CD8-positive, alpha-beta memory T cell (primary cell): ENCODE measurements around the gene HEATR5A. TPM values are rescaled to one million over a fixed set of nuclear protein-coding genes. Genes with fewer than 3 reads are reported as not detected.
"Not testable (repeated sequence)": the region's sequence is repeated elsewhere in the genome, so short reads cannot be mapped to it uniquely, and the experiment has no call there.

Experiments used
- CTCF ChIA-PET: fragments of 350-600 bp; sonication (Branson Sonifier 250); formaldehyde crosslinking; loops from one replicate; lab custom pipeline; 2021; ENCODE audit warnings: antibody characterized with exemption; lab: Charles Lee
- POLR2A ChIA-PET: fragments of 350-600 bp; sonication (Branson Sonifier 250); formaldehyde crosslinking; loops from one replicate; lab custom pipeline; 2021; ENCODE audit warnings: antibody characterized with exemption; lab: Charles Lee
- DNase-seq, 5 donors: peaks; one replicate each; pipeline versions ENCODE4 v3.0.0 to v3.0.0-alpha.2; 2020 to 2022; ENCODE audit warnings: mixed read lengths in 1 of 5
- H3K27ac ChIP-seq: one replicate; pipeline ENCODE4 v1.7.0; 2013; ENCODE audit warnings: low read depth, mild to moderate bottlenecking, low read length, moderate library complexity
- H3K27me3 ChIP-seq: 2 replicates; pipeline ENCODE4 v1.7.0; 2013; ENCODE audit warnings: low read length, mild to moderate bottlenecking; ENCODE audit not compliant: insufficient read depth, poor library complexity, severe bottlenecking
- H3K36me3 ChIP-seq: 2 replicates; pipeline ENCODE4 v1.7.0; 2013; ENCODE audit warnings: mild to moderate bottlenecking, low read length, moderate library complexity; ENCODE audit not compliant: insufficient read depth
- H3K4me1 ChIP-seq: 2 replicates; pipeline ENCODE4 v1.7.0; 2013; ENCODE audit warnings: mild to moderate bottlenecking, low read length, moderate library complexity; ENCODE audit not compliant: insufficient read depth
- H3K4me3 ChIP-seq: 2 replicates; pipeline ENCODE4 v1.7.0; 2013; ENCODE audit warnings: mild to moderate bottlenecking, low read length
- H3K9me3 ChIP-seq: 2 replicates; pipeline ENCODE4 v1.7.0; 2013; ENCODE audit warnings: mild to moderate bottlenecking, low read length
- H3K27ac Mint-ChIP-seq, 8 donors: one replicate each; pipeline ENCODE4 v1.8.0; 2020 to 2021; ENCODE audit warnings: mixed read lengths in 8 of 8, mild to moderate bottlenecking in 6 of 8, inconsistent platforms in 3 of 8, moderate library complexity in 3 of 8
- H3K27me3 Mint-ChIP-seq, 2 donors: one replicate each; pipeline ENCODE4 v1.8.0; 2020 to 2021; ENCODE audit warnings: mixed read lengths in 2 of 2, mild to moderate bottlenecking in 1 of 2, moderate library complexity in 1 of 2
- H3K36me3 Mint-ChIP-seq, 3 donors: one replicate each; pipeline ENCODE4 v1.8.0; 2020 to 2021; ENCODE audit warnings: mixed read lengths in 3 of 3, inconsistent platforms in 1 of 3, mild to moderate bottlenecking in 1 of 3
- H3K4me1 Mint-ChIP-seq, 3 donors: one replicate each; pipeline ENCODE4 v1.8.0; 2020 to 2021; ENCODE audit warnings: mixed read lengths in 3 of 3, inconsistent platforms in 1 of 3, mild to moderate bottlenecking in 1 of 3
- H3K4me3 Mint-ChIP-seq, 7 donors: one replicate each; pipeline ENCODE4 v1.8.0; 2020 to 2021; ENCODE audit warnings: mixed read lengths in 7 of 7, mild to moderate bottlenecking in 6 of 7, moderate library complexity in 4 of 7, inconsistent platforms in 2 of 7
- H3K9me3 Mint-ChIP-seq, 5 donors: one replicate each; pipeline ENCODE4 v1.8.0; 2020 to 2022; ENCODE audit warnings: mixed read lengths in 5 of 5, mild to moderate bottlenecking in 3 of 5, moderate library complexity in 2 of 5, inconsistent platforms in 1 of 5
- polyA plus RNA-seq: library from polyadenylated mRNA; unstranded; fragments of 300-500 nt; fragmentation: Illumina TruSeq; gene quantifications from one replicate; pipeline ENCODE4 v1.2.3, GENCODE V29; 2021
- total RNA-seq, 2 experiments: library from RNA; stranded (reverse); gene quantifications; one replicate each; pipeline ENCODE4 v1.2.3, GENCODE V29; 2021

Gene HEATR5A
- total and polyA plus RNA-seq, 3 experiments from 2014 or later: 6.1 to 13.8 (median 12.7) TPM

DNA sequence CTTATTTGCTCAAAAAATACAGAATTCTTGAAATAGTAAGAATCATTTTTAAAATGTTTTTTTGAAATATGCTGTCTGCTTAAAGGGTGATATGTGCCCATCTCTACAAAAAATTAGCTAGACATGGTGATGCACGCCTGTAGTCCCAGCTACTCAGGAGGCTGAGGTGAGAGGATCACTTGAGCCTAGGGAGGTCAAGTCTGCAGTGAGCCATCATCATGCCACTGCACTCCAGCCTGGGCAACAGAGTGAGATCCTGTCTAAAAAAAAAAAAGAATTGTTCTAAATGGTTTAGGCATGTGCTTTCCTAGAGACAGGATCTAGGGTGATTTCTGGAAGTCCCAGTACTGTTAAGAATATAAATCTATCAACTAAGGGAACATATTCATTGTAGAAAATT, 137.2 kb downstream of the HEATR5A start:
- Mint-ChIP-seq H3K4me1 (no peaks in the 10 kb centered on the region), H3K36me3 (peaks cover 0 to 3% (median 0%) of the 10 kb centered on the region in 3 donors), H3K27me3 (no peaks in the 10 kb centered on the region), H3K4me3 (no peak overlapping the region), H3K27ac (no peak overlapping the region), H3K9me3 (no peaks in the 10 kb centered on the region)
- Histone ChIP-seq H3K27ac (no peak overlapping the region), H3K27me3 (no peaks in the 10 kb centered on the region), H3K9me3 (no peaks in the 10 kb centered on the region), H3K4me3 (no peak overlapping the region), H3K36me3 (no peaks in the 10 kb centered on the region), H3K4me1 (no peaks in the 10 kb centered on the region)
- CTCF ChIA-PET: no interaction called here
- no peak for DNase-seq
- POLR2A ChIA-PET: no interaction called here

DNA sequence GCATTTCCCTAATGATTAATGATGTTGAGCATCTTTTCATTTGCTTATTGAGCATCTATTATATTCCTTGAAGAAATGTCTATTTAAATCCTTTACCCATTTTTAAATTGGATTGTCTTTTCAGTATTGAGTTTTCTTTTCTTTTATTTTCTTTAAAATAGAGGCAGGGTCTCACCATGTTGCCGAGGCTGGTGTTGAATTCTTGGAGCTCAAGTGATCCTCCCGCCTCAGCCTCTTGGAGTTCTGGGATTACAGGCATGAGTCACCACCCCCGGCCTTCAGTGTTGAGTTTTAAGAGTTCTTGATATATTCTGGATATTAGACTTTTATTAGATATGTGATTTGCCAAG, 139.5 kb downstream of the HEATR5A start:
- H3K27me3 ChIP-seq: no peaks in the 10 kb centered on the region
- Mint-ChIP-seq H3K4me3 (no peak overlapping the region), H3K36me3 (peaks cover 0 to 3% (median 0%) of the 10 kb centered on the region in 3 donors), H3K4me1 (no peaks in the 10 kb centered on the region), H3K9me3 (peaks cover 0 to 3% (median 2%) of the 10 kb centered on the region in 5 donors), H3K27ac (no peak overlapping the region), H3K27me3 (no peaks in the 10 kb centered on the region)
- CTCF ChIA-PET: no interaction called here
- DNase-seq: no peak
- H3K36me3 ChIP-seq: no peaks in the 10 kb centered on the region
- no peak overlapping the region for H3K27ac ChIP-seq
- no peaks in the 10 kb centered on the region for H3K4me1 ChIP-seq
- H3K4me3 ChIP-seq: no peak overlapping the region
- H3K9me3 ChIP-seq: no peaks in the 10 kb centered on the region
- POLR2A ChIA-PET: no interaction called here

DNA sequence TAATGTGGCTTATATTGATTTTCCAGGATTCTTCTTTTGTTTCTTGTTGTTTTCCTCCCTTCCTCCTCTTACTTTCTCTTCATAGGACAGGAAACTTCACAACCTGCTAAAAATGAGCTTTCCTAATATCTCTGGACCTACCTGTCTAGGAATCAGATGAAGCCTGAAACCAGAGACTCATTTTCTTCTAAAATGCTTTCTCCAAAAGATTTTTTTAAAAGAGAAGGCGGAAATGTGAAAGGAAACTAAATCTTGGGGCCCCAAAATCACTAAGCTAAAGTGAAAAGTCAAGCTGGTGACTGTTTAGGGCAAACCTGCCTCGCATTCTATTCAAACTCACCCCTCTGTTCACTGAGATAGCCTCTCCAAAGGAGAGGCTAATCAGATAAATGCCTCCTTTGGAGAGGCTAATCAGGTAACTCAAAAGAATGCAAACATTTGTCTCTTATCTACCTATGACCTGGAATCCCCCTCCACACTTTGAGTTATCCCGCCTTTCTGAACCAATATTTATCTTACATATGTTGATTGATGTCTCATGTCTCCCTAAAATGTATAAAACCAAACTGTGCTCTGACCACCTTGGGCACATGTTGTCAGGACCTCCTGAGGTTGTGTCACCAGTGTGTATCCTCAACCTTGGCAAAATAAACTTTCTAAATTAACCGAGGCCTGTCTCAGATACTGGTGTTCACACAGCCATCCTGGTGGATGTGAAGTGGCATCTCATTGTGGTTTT, 140.0 kb downstream of the HEATR5A start:
- H3K9me3 Mint-ChIP-seq: peaks cover 0 to 3% (median 2%) of the 10 kb centered on the region in 5 donors
- H3K9me3 ChIP-seq: no peaks in the 10 kb centered on the region
- no peaks in the 10 kb centered on the region for H3K36me3 ChIP-seq
- H3K27me3 Mint-ChIP-seq: no peaks in the 10 kb centered on the region
- H3K27ac Mint-ChIP-seq: no peak overlapping the region
- POLR2A ChIA-PET: interaction anchor here (0.6 kb wide), 1 partner anchor 18 kb away, joined by 3 read pairs; no protein-coding TSS in a partner anchor
- H3K27me3 ChIP-seq: no peaks in the 10 kb centered on the region
- no peak overlapping the region for H3K27ac ChIP-seq
- no peak for DNase-seq
- peaks cover 0 to 3% (median 0%) of the 10 kb centered on the region in 3 donors for H3K36me3 Mint-ChIP-seq
- H3K4me3 ChIP-seq: no peak overlapping the region
- CTCF ChIA-PET: no interaction called here
- no peak overlapping the region for H3K4me3 Mint-ChIP-seq
- H3K4me1 Mint-ChIP-seq: no peaks in the 10 kb centered on the region
- no peaks in the 10 kb centered on the region for H3K4me1 ChIP-seq

DNA sequence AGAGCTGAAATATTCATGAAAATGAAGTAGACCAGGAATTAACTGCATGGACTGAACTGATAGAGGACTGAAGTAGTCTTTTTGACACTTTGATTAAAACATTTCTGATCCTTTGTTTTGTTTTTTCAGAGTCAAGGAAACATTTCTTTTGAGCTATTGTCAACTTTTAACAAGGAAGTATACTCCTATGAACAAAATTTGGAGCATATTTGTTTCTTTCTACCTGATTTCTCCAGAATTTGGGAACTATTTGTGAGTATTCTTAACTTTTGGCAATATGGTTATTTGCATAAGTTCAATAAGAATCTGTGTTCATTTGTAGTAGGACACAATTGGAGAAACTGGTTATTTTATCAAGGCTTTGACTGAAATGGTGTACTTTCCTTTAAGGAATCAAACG, 141.5 kb downstream of the HEATR5A start:
- CTCF ChIA-PET: no interaction called here
- no peak overlapping the region for H3K4me3 Mint-ChIP-seq
- peaks cover 0 to 3% (median 0%) of the 10 kb centered on the region in 3 donors for H3K36me3 Mint-ChIP-seq
- no peaks in the 10 kb centered on the region for H3K36me3 ChIP-seq
- no peaks in the 10 kb centered on the region for H3K27me3 ChIP-seq
- H3K4me1 ChIP-seq: no peaks in the 10 kb centered on the region
- H3K27ac ChIP-seq: no peak overlapping the region
- H3K9me3 ChIP-seq: no peaks in the 10 kb centered on the region
- H3K4me1 Mint-ChIP-seq: peaks cover 0 to 4% (median 0%) of the 10 kb centered on the region in 3 donors
- no peak for DNase-seq
- peaks cover 0 to 1% of the 10 kb centered on the region in 2 donors for H3K27me3 Mint-ChIP-seq
- POLR2A ChIA-PET: no interaction called here
- H3K9me3 Mint-ChIP-seq: peaks cover 0 to 3% (median 2%) of the 10 kb centered on the region in 5 donors
- no peak overlapping the region for H3K4me3 ChIP-seq
- no peak overlapping the region for H3K27ac Mint-ChIP-seq

DNA sequence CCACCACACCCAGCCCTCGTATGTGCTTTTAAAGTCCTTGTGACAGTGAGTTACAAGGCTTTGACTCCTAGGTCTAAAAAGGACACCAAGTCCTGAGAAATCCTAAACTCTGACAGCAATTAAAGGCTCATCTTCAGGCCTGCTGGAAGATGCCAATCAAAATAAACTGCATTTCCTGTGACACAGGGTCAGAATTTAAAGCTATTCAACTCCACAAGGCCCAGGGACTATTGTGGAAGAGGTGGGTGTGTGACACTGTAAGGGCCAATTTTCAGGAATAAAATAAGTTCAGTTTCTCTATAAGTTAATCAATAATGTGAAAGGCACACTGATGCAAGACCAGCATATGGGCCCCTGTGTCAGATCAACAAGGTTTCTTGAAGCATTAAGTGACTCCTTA, 143.3 kb downstream of the HEATR5A start:
- CTCF ChIA-PET: no interaction called here
- no peak for DNase-seq
- Histone ChIP-seq H3K4me1 (no peaks in the 10 kb centered on the region), H3K9me3 (no peaks in the 10 kb centered on the region), H3K27me3 (no peaks in the 10 kb centered on the region), H3K27ac (no peak overlapping the region), H3K4me3 (no peak overlapping the region), H3K36me3 (no peaks in the 10 kb centered on the region)
- H3K4me3 Mint-ChIP-seq: no peak overlapping the region
- peaks cover 0 to 3% of the 10 kb centered on the region in 2 donors for H3K27me3 Mint-ChIP-seq
- H3K9me3 Mint-ChIP-seq: peaks cover 0 to 3% (median 2%) of the 10 kb centered on the region in 5 donors
- no peak overlapping the region for H3K27ac Mint-ChIP-seq
- POLR2A ChIA-PET: no interaction called here
- peaks cover 1 to 9% (median 4%) of the 10 kb centered on the region in 3 donors for H3K4me1 Mint-ChIP-seq
- peaks cover 0 to 3% (median 0%) of the 10 kb centered on the region in 3 donors for H3K36me3 Mint-ChIP-seq

DNA sequence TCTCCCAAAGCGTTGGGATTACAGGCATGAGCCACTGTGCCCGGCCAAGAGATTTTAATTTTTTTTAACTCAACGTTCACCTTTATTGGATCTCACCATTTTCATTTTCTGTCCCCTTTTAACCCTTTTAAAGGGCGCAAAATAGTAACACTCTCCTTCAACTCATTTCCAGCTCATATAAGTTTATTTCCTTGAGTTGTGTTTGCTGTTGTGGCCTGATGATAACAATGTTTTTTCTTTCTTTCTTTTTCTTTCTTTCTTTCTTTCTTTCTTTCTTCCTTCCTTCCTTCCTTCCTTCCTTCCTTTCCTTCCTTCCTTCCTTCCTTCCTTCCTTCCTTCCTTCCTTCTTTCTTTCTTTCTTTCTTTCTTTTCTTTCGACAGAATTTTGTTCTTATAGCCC, 143.9 kb downstream of the HEATR5A start:
- CTCF ChIA-PET, H3K27me3 ChIP-seq, H3K36me3 ChIP-seq, POLR2A ChIA-PET, H3K27ac Mint-ChIP-seq, H3K4me3 ChIP-seq, H3K4me3 Mint-ChIP-seq, H3K9me3 Mint-ChIP-seq, H3K27me3 Mint-ChIP-seq, H3K4me1 ChIP-seq, DNase-seq, H3K27ac ChIP-seq, H3K36me3 Mint-ChIP-seq, H3K9me3 ChIP-seq, H3K4me1 Mint-ChIP-seq: not testable (repeated sequence)

DNA sequence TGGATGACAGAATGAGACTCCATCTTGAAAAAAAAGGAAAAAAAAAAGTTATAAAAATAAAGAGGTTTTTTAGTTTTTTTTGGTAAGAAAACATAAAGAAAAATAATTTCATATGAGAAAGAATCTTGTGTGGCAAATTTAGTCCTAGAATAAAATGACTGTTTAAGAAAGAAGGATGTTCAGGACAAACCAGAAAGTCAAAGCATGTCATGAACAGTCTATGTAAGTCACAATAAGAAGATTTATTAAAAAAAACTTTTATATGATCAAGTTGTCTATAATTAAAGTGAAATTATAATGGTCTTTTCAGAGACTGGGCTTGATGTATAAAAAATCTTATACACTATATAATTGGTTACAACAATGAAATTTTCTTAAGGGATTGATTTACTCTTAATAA, 144.6 kb downstream of the HEATR5A start:
- H3K9me3 Mint-ChIP-seq: peaks cover 0 to 3% (median 2%) of the 10 kb centered on the region in 5 donors
- H3K4me1 Mint-ChIP-seq: peaks cover 1 to 9% (median 4%) of the 10 kb centered on the region in 3 donors
- H3K4me3 Mint-ChIP-seq: no peak overlapping the region
- Histone ChIP-seq H3K4me3 (no peak overlapping the region), H3K27me3 (no peaks in the 10 kb centered on the region), H3K36me3 (no peaks in the 10 kb centered on the region), H3K4me1 (no peaks in the 10 kb centered on the region), H3K27ac (no peak overlapping the region), H3K9me3 (no peaks in the 10 kb centered on the region)
- POLR2A ChIA-PET: no interaction called here
- peaks cover 0 to 3% (median 0%) of the 10 kb centered on the region in 3 donors for H3K36me3 Mint-ChIP-seq
- no peak overlapping the region for H3K27ac Mint-ChIP-seq
- no peak for DNase-seq
- CTCF ChIA-PET: no interaction called here
- H3K27me3 Mint-ChIP-seq: peaks cover 0 to 3% of the 10 kb centered on the region in 2 donors

DNA sequence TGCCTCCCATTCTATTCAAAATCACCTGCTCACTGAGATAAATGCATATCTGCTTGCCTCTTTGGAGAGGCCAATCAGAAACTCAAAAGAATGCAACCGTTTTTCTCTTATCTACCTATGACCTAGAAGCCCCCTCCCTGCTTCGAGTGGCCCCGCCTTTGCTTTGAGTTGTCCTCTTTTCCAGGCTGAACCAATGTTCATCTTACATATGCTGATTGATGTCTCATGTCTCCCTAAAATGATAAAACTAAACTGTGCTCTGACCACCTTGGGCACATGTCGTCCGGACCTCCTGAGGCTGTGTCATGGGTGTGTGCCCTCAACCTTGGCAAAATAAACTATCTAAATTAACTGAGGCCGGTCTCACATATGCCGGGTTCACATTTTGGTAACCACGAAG, 148.7 kb downstream of the HEATR5A start:
- Histone ChIP-seq H3K27me3 (no peaks in the 10 kb centered on the region), H3K9me3 (no peaks in the 10 kb centered on the region), H3K27ac (no peak overlapping the region), H3K4me1 (no peaks in the 10 kb centered on the region), H3K4me3 (no peak overlapping the region), H3K36me3 (no peaks in the 10 kb centered on the region)
- Mint-ChIP-seq H3K27ac (no peak overlapping the region), H3K9me3 (peaks cover 0 to 5% (median 3%) of the 10 kb centered on the region in 5 donors), H3K4me3 (no peak overlapping the region), H3K27me3 (peaks cover 0 to 3% of the 10 kb centered on the region in 2 donors), H3K36me3 (peaks cover 0 to 5% (median 5%) of the 10 kb centered on the region in 3 donors), H3K4me1 (peaks cover 1 to 9% (median 4%) of the 10 kb centered on the region in 3 donors)
- DNase-seq: no peak
- POLR2A ChIA-PET: no interaction called here
- CTCF ChIA-PET: no interaction called here
